GM19035 (cell line): ENCODE results near the gene PLAAT2.
"Not testable (repeated sequence)": the region's sequence is repeated elsewhere in the genome, so short reads cannot be mapped to it uniquely, and the experiment has no call there.

Experiments
- ATAC-seq: cut with Tn5 transposase; IDR thresholded peaks from one replicate; pipeline ENCODE4 v1.9.1; 2021; ENCODE audit not compliant: unreplicated experiment

Gene PLAAT2

GRCh38 chr11:63551091-63551888, 11.9 kb downstream of the PLAAT2 start:
- no peak for ATAC-seq

DNA sequence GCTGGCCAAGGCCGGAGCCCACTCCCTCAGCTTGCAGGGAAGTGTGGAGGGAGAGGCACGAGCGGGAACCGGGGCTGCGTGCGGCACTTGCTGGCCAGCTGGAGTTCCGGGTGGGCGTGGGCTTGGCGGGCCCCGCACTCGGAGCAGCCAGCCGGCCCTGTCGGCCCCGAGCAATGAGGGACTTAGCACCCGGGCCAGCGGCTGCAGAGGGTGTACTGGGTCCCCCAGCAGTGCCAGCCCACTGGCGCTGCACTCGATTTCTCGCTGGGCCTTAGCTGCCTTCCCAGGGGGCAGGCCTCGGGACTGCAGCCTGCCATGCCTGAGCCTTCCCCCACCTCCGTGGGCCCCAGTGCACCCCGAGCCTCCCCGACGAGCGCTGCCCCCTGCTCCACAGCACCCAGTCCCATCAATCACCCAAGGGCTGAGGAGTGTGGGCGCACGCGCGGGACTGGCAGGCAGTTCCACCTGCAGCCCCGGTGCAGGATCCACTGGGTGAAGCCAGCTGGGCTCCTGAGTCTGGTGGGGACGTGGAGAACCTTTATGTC, 13.0 kb downstream of the PLAAT2 start:
- not testable (repeated sequence) for ATAC-seq

- no peak for ATAC-seq
Measured at GRCh38 chr11:63549411-63549810, 13.8 kb downstream of the PLAAT2 start.

DNA sequence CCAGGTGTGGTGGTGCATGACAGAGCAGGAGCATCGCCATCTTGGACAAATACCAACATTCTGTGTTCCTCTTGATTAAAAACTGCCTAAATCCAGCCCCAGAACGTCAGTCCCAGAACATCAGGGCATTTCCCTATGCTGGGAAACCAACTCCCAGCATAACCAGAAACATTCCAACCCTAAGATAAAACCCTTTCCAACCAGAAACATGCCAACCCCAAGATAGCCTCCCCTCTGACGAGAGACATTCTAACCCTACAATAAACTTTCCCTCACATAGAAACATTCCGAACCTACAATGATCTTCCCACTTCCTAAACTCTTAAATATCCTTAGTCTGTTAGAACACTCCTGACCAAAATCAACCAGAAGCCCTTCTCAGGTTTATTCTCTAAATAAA, 15.0 kb downstream of the PLAAT2 start:
- no peak for ATAC-seq

GRCh38 chr11:63547061-63547460, 16.1 kb downstream of the PLAAT2 start:
- ATAC-seq: no peak

DNA sequence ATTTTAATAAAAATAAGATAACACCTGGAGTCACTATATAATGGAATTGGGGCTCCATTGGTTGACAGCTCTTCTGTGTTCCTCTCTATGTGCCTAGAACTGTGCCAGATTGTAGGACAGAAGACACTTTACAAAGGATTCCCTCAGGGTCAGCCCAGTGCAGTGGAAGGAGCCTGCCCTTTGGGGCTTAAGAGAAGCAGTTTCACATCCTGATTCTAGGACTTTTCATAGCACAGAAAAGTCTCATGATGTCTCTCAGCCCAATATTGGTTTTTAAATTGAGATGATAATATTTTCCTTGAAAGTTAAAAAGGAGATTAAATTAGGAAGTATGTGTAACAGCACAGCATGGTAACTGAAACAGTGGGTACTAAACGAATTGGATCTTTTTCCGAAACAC, 19.5 kb downstream of the PLAAT2 start:
- no peak for ATAC-seq

GRCh38 chr11:63542506-63542905, 20.7 kb downstream of the PLAAT2 start:
- not testable (repeated sequence) for ATAC-seq

DNA sequence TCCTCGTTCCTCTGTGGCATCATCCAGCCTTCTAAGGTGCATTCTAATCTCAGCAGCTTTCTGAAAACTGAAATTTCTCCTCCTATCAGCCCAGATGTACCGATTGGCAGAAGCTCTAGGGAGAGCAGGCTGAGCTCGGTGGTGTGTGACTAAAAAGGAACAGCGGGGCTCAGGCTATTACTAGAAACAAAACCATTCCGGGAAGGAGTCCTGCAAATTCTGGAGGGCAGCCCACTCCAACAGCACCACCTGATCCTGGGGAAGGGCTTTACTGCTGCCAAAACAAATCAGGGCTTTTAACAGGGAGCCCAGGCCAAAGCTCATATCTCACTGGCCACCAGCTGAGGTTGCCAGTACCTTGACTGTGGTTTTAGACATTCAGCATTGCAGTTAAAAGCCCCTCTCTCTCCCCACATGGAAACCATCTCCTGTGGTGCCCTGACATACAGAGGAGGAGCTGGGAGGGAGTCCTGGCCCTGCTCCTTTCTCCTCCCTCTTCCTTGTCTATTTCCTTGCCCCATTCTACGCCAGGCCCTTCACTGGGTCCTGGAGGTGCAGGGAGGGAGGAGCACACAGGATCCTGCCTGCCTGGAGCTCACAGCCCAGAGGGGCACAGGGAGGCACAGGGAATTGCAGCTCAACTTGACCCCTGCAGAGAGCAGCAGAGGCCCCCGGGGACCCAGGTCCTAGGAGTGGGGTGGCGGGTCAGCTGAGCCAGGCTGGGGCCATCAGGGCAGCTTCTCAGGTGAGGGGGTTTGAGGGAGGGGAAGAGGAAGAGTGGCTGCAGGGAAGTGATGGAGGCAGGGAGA, 25.7 kb downstream of the PLAAT2 start:
- no peak for ATAC-seq

GRCh38 chr11:63536669-63537292, 26.4 kb downstream of the PLAAT2 start, which contains the start of gene PLAAT4:
Gene PLAAT4 (plus strand): TSS chr11:63536808. CDS start chr11:63536869, 61 bp downstream.
- no peak for ATAC-seq

DNA sequence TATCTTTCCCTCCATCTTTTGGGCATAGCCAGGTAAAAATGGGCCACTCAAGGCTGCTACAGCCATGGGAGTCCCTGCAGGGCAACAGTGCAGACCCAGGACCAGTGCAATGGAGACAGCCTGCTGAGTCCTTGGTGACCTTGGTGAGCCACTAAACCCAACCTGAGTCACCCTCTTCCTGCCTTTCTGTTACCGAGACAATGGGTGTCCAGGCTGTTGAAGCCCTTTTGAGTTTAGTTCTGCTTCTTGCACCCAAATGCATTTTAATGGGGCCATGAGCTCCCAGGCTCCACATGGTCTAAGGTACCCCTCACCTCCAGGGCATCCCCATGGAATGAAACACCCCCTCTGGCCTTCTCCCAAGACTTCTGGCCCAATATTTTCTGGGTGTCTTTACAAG, 27.4 kb downstream of the PLAAT2 start:
- no peak for ATAC-seq

DNA sequence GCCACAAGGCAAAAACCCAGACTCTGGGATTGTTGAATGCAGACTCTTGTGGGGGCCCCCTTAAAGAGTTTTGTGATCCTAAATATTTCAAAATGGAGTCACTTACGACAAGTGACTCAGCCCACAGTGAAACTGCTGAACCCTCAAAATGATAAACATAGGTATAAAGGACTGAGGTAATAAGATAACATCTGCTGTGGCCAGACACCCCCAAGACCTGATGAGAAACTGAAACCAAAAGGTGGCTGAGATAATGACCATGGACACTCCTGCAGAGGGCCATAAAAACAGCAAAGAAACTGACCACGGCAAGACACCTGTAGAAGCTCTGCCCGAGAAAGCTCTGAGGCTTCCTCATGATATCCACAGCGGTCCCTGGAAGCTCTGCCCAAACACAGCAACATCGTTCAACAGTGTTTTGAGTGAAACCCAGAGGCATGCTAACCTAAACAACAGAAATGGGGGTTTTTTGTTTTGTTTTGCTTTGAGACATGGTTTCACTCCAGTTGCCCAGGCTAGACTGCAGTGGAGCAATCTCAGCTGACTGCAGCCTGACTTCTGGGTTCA, 28.2 kb downstream of the PLAAT2 start:
- ATAC-seq: peak; percentile 57

DNA sequence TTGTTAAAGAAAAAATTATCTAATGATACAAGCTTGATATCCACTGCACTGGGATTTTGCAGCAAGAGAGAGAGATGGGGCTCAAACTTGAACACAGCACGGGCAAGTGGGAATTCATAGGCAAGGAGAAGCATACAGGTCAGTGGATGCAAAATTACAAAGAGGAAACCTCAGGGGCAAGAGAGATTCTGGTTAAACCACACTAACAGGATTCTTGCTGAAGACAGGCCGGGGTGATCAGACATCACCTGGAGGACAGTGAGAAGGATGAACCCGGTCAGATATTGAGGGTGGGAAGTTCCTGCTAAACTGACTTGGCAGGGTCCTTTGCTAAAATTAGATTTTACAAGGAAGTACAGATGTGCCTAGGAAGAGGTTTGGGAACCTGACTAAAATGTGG, 29.1 kb downstream of the PLAAT2 start:
- no peak for ATAC-seq

- ATAC-seq: no peak
Measured at GRCh38 chr11:63532799-63533475, 30.2 kb downstream of the PLAAT2 start.

DNA sequence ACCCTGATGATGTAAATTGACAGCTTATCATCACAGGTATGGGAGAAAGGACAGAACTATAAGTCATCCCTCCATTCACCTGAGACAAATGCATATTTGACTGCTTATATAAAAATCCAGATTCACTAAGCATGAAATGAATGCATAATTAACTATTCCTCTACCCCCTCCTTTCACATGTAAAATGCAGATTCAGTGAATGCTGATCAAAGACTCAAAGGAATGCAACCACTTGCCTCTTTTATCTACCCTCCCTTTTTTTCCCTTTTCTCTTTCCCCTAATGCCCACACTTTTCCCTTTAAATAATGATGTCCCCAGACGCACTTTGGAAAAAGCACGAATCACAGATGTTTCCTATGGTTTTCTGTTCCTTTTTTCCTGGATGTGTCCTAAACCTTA, 31.1 kb downstream of the PLAAT2 start:
- ATAC-seq: no peak

DNA sequence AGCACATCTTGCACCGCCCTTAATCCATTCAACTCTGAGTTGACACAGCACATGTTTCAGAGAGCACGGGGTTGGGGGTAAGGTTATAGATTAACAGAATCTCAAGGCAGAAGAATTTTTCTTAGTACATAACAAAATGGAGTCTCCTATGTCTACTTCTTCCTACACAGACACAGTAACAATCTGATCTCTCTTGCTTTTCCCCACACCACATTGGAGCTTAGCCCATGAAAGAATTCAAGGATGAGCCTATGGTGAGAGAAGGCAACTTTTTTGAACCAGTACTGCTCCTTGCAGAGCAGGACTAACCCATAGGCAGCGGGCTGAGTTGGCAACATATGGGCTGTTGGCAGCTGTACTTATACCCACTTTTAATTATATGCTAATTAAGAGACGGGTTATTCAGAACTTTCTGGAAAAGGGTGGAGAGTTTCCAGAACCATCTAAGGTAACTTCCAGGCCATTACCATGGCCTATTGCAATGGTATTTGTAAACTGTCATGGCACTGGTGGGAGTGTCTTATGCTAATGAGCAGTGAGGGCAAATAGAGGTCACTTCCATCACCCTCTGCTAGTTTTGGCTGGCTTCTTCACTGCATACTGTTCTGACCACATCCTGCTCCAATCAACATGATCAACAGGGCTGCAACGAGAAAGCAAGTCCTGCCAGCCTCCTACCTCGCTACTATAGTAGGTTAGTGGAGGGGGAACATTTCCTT, 31.9 kb downstream of the PLAAT2 start:
- peak; percentile 63 for ATAC-seq

DNA sequence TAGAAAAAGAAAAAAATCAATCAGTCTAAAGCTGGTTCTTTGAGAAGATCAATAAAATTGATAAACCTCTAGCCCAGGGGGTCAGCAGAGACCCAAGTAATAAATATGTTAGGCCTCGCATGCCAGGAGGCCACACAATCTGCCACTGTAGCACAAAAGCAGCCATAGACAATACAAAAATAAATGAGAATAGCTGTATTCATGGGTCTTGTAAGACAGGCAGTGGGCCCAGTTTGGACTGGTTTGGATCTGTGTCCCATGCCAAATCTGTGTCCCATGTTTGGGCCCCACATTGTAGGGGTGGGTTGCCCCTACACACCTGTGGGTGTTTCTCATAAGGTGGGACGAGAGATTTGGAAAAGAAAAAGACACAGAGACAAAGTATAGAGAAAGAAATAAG, 33.2 kb downstream of the PLAAT2 start:
- no peak for ATAC-seq

GRCh38 chr11:63529373-63529772, 33.8 kb downstream of the PLAAT2 start:
- ATAC-seq: not testable (repeated sequence)

DNA sequence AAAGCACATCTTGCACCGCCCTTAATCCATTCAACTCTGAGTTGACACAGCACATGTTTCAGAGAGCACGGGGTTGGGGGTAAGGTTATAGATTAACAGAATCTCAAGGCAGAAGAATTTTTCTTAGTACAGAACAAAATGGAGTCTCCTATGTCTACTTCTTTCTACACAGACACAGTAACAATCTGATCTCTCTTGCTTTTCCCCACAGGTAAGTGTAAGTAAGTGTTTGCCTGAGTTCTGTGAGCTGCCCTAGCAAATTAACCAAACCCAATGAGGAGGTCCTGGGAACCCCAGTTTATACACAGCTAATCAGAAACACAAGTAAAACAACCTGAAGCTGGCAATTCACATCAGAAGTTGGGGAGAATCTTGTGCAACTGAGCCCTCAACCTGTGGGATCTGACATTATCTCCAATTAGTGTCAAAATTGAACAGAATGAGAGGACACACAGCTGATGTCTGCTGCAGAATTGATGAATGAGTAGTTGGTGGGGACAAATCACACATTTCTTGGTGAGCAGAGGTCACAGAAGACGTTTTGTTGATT, 34.4 kb downstream of the PLAAT2 start:
- ATAC-seq: not testable (repeated sequence)

DNA sequence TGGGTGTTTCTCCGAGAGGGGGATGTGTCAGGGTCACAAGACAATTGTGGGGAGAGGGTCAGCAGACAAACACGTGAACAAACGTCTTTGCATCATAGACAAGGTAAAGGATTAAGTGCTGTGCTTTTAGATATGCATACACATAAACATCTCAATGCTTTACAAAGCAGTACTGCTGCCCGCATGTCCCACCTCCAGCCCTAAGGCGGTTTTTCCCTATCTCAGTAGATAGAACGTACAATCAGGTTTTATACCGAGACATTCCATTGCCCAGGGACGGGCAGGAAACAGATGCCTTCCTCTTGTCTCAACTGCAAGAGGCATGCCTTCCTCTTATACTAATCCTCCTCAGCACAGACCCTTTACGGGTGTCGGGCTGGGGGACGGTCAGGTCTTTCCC, 35.0 kb downstream of the PLAAT2 start:
- ATAC-seq: not testable (repeated sequence)

DNA sequence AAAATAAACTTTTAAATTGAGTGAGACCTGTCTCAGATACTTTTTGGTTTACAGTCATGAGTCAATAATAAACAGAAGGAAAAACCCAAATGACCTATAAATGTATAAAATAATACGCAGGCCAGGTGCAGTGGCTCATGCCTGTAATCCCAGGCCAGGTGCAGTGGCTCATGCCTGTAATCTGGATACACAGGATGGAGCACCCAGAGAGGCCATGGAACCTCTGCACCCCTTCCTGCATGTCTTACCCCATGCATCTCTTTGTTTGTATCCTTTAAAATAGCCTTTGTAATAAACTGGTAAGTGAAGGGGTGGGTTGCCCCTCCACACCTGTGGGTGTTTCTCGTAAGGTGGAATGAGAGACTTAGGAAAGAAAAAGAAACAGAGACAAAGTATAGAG, 35.5 kb downstream of the PLAAT2 start:
- no peak for ATAC-seq
